GM06990 (cell line): ENCODE data around the gene GPR83.

Experiments
- DNase-seq: peaks from one replicate; pipeline ENCODE4 v3.0.0-alpha.2; 2011; ENCODE audit not compliant: insufficient read length; ENCODE audit errors: extremely low read depth
- H3K27me3 ChIP-seq: replicated peaks from 2 replicates; pipeline ENCODE4 v1.6.0; 2011; ENCODE audit warnings: low read length; ENCODE audit not compliant: control insufficient read depth, insufficient read depth
- H3K36me3 ChIP-seq: 2 replicates; pipeline ENCODE4 v1.5.1; 2011; ENCODE audit warnings: low read length; ENCODE audit not compliant: control insufficient read depth, insufficient read depth
- H3K4me3 ChIP-seq: replicated peaks from 2 replicates; pipeline ENCODE4 v1.5.1; 2011; ENCODE audit warnings: low read depth, mild to moderate bottlenecking, control low read depth, low read length
- TF ChIP-seq, protein P1 (sequence below): IDR thresholded peaks from 2 replicates; pipeline ENCODE4 v1.5.1; 2011; ENCODE audit warnings: low read length, control low read depth, mild to moderate bottlenecking, inconsistent platforms; ENCODE audit not compliant: insufficient read depth, poor library complexity, severe bottlenecking

GPR83 gene

GRCh38 chr11:94417386-94417987 lies 16.3 kb upstream of the GPR83 start:
- no peaks in the 10 kb centered on the region for H3K27me3 ChIP-seq
- H3K4me3 ChIP-seq: no peak overlapping the region
- H3K36me3 ChIP-seq: no peaks in the 10 kb centered on the region; the same call in 1 of the 2 replicates
- no peak for DNase-seq
- TF ChIP-seq, protein P1, sequence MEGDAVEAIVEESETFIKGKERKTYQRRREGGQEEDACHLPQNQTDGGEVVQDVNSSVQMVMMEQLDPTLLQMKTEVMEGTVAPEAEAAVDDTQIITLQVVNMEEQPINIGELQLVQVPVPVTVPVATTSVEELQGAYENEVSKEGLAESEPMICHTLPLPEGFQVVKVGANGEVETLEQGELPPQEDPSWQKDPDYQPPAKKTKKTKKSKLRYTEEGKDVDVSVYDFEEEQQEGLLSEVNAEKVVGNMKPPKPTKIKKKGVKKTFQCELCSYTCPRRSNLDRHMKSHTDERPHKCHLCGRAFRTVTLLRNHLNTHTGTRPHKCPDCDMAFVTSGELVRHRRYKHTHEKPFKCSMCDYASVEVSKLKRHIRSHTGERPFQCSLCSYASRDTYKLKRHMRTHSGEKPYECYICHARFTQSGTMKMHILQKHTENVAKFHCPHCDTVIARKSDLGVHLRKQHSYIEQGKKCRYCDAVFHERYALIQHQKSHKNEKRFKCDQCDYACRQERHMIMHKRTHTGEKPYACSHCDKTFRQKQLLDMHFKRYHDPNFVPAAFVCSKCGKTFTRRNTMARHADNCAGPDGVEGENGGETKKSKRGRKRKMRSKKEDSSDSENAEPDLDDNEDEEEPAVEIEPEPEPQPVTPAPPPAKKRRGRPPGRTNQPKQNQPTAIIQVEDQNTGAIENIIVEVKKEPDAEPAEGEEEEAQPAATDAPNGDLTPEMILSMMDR: peak; percentile 25

GRCh38 chr11:94405062-94405833 lies 4.0 kb upstream of the GPR83 start:
- H3K4me3 ChIP-seq: no peak overlapping the region
- no peaks in the 10 kb centered on the region for H3K27me3 ChIP-seq
- TF ChIP-seq, protein P1: no peak
- DNase-seq: no peak
- no peaks in the 10 kb centered on the region for H3K36me3 ChIP-seq

DNA sequence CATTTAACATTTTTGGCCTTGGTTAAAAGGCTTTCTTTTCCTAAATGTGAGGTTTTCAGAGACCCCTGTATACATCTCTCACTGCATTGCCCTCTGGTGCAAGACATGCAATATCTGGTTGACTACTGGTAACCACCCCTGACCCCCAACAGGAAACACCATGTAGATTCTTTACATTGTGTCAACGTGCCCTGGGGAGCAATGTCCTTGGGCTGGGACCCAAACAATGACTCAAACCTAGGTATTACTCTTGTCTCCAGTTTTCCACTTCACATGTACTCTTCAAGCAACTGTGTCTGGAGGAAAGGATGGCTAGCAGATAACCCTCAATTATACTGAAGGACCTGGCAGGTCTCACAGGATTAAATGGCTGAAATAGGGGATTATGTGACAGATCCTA lies 1.1 kb upstream of the GPR83 start:
- no peak overlapping the region for H3K4me3 ChIP-seq
- no peaks in the 10 kb centered on the region for H3K36me3 ChIP-seq
- H3K27me3 ChIP-seq: no peaks in the 10 kb centered on the region
- TF ChIP-seq, protein P1: no peak
- no peak for DNase-seq

- no peak for DNase-seq
- no peak overlapping the region for H3K4me3 ChIP-seq
- H3K27me3 ChIP-seq: no peaks in the 10 kb centered on the region
- TF ChIP-seq, protein P1: no peak
- H3K36me3 ChIP-seq: no peaks in the 10 kb centered on the region
Observed at GRCh38 chr11:94401773-94402265, 600 bp upstream of the GPR83 start.

DNA sequence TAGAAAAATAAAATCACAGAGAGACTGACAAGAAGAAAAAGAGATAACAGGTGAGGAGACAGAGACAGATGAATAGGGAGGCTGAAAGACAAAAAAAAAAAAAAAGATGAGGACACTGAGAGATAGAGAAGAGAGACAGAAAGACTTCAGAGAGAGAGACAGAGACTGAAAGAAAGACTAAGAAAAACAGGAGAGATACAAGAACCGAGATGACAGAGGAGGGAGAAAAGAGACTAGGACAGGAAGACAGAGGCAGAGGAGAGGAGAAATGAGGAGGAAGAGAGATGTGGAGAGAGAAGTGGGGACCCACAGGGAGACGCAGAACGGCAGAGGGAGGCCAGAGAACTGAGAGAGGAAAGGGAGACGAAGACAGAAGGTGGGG lies 771 bp downstream of the GPR83 start:
- no peaks in the 10 kb centered on the region for H3K36me3 ChIP-seq
- TF ChIP-seq, protein P1: no peak
- no peak for DNase-seq
- H3K27me3 ChIP-seq: no peaks in the 10 kb centered on the region; the same call in 1 of the 2 replicates
- H3K4me3 ChIP-seq: no peak overlapping the region
